ENCODE results near the gene IL1RAP.

The IL1RAP gene

DNA sequence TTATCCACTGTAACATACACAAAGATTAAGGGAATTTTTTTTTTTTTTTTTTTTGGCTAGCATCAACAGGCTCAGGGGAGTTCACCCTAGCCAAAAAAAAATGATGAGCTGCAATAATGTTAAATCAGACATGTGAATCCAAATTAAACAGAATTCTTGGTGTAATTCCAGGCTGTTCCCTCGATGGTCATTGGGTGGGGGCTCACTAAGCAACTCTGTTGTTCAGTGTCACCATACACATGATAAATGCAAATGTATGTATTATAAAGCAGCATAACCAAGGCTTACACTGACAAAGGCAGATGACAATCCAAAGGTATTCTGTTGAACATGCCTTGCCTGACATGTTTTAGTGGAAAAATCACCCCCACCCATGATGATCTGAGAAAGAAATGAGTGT, 29.0 kb downstream of the IL1RAP start:
- DNase-seq (ENCODE audit: low read depth in 2 of 2): no peak

DNA sequence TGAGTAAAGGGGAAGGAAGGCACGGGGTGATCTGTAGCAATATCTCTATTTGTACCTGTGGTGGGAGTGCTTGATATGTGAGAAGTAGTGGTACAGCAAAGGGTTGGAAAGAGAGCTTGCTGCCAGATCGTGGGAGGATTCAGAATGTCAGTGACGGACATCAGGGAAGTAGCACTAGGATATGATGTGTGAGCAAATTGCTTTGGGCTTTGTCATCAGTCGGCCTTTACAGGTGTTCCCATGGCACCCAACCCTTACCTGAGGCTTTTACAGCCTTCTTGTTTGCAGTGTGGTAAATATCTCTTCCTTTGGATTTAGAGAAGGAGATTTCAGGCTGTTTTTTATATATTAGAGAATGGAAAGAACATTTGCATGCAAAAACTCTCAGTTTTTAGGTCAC, 29.8 kb downstream of the IL1RAP start:
- no peak for DNase-seq (ENCODE audit: low read depth in 2 of 2)

DNA sequence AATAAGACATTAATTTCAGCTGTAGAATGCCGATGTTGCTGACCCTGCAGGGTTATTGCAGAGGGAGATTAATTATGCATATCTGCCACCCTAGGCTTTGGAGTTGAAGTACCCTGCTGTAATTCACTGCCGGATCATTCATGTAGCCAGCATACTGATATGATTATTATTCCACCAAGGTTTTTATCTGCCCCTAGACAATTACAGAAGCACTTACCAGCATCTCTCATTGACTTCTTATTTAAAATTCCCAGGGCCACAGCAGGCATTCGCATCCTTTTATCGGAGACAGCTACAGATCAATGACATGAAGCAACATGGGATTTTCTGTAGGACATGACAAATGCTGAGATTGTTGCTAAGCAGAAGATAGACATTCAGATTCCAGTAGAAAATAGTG, 31.3 kb downstream of the IL1RAP start:
- no peak for DNase-seq (ENCODE audit: low read depth in 2 of 2)

DNA sequence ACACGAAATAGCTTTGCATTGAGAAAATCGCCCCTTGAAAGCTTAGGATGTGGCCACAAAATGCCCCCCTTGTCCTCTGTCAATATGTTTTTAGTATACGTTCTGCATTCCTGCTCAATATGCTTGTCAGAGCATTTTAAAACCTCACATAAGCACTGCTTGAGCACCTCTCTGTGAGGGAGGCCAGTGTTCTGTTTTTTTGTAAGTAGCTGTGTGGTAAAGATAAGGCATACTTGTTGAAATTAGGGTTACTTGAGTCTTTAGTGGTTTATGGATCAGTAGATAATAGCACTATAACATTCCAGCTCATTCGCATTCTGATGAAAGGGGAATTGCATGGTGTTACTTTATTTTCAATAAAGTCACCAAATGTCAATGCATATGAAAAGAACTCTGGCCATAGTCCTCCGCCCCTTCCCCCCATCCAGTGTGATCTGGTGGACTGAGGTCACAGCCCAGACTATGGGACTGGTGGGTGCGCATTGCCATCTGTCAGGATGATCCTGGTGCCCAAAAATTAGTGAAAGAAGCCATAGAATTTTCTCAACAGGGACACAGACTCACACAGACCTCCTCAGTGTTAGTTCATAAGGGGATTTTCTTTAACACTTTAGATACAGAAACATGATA, 33.1 kb downstream of the IL1RAP start:
- DNase-seq (ENCODE audit: low read depth in 2 of 2): no peak

DNA sequence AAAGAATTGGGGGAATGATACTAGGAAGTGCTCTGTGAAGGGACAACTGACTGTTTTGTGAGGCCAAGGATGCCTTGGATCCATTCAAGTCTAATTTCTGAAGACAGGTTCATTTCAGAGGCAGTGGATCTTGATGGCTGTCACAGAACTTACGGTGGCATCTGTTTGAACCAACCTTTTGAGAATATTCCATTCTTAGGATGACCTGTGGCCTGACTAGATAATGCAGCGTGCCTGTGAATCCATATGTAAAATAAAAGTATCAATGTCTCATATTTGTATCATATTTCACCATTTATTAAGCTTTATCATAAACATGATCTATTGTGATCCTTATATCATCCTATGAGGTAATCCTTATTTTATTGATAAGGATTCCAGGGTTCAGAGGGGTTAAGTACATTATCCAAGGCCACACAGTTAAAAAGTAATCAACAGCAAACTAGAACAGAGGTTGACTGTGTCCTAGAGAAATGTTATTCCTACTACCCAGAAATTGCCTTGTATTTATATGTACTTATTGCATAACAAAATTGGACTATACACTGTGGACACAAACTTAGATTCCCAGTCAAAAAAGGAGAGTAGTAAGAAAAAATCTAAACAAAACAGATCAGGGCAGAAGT, 34.3 kb downstream of the IL1RAP start:
- DNase-seq (ENCODE audit: low read depth in 2 of 2): no peak

DNA sequence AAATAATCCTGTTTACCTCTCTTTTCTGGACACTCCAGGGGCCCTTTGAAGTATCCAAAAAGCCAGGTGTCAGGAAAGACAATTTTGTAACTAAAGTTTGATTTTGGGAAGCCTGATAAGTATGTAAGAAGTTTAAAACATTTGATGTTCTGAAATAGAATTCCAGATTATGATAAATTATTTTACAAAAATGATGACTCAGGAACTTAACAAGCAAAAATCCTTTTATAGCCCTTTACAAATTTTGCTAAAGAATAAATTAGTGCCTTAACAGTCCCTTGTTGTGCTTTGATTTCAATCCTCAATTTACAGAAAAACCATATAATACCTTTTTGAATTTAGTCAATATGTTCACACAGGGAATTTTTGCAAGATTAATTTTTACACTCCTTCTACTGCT, 38.1 kb downstream of the IL1RAP start:
- DNase-seq (ENCODE audit: low read depth in 2 of 2): no peak

DNA sequence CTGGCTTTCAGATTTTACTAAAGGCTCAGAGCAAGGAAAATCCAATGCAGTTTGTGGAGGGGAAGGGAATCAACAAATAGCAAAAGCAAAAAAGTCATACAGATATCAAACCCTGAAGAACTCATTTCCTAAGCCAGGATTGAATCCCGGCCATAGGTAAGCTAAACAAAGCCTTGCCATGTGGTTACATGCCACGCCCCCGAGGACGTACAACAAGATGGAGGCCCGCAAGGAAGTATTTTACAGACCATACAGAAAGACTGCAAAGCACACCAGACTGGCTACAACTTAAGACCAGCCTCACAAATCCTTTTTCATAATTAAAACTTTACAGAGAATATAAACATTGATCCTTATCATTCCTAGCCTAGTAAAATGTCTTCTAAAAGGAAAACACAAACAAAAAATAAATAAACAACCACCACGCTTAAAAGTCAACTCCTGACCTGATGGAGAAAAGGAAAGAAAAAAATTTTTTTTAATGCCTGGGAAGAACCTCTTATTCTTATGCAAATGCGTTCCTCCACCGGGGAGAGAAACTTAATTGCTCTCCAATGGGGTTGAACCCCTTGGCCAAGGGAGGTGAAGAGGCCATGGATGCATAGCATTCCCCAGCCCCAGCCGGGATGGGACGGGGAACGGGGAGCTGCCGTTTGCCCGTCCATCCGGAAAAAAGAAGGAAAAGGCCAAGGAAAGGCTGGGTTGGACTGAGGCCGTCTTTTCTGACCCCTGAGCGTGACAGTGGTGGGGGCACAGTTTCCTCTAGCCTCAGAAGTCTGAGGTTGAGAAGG, 39.3 kb downstream of the IL1RAP start:
- no peak for DNase-seq (ENCODE audit: low read depth in 2 of 2)

DNA sequence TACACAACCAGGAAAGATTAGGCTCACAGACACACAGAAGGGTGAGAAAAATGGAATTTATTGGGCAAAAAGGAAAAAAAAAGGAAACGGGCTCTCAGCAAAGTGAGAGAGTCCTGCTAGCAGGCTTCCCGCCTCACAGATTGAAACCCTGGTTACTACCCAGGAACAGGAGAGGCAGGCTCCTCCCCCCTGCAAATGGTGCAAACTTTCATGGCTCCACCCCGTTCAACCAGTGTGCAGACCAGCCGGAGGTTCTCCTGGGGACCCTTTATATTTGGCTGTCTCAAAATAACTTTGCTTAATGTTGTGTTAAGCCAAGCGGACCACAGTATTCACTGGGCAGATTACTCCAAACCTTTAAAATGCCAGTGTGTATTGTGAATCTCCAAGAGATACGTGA, 40.3 kb downstream of the IL1RAP start:
- DNase-seq (ENCODE audit: low read depth in 2 of 2): no peak

DNA sequence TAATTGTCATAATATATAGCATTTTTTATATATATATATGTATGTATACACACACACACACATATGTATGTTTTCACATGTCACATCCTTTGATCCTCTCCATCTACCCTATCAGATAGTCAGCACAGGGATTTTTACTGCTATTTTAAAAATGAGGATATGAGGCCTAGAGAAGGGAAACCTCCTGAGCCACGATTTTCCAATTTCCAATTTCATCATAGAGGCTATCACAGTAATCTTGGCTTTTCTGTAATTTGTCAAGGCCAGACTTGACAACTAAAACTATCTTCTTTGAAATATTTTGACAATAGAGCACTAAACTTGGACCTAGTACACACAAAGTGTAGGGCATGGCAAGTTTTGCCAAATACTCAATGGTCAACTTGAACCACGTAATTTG, 42.5 kb downstream of the IL1RAP start:
- DNase-seq (ENCODE audit: low read depth in 2 of 2): no peak

DNA sequence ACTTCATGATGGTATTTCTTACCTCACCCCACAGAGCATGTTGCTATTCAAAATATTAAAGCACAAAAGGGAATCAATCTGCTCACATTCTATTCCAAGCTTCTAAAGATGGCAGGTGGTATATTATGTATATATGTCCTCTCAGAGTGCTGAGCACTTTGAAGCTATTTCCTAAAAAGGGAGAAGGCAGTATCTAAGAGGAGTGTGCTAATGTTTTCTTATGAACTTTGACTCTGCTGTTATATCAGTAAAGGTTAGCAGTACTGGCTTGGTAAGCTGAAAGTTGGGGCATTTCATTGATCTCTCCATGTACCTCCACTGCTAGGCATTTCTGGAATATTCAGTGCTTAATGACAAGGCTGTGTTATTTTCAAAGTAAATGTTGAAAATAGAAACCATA, 43.4 kb downstream of the IL1RAP start:
- DNase-seq (ENCODE audit: low read depth in 2 of 2): no peak

DNA sequence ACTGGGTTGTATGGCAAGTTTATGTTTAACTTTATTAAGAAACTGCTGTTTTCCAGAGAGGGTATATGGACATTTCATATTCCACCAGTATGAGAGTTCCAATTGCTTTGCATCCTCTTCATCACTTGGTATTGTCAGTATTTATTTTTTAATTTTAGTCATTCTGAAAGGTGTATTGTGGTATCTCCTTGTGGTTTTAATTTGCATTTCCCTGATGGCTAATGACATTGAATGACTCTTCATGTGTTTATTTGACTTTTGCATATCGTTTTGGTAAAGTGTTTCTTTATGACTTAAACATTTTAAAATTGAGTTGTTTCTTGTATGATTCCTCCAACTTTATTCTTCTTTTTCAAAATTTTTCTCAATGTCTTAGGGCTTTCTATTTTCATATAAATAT, 44.4 kb downstream of the IL1RAP start:
- no peak for DNase-seq (ENCODE audit: low read depth in 2 of 2)

DNA sequence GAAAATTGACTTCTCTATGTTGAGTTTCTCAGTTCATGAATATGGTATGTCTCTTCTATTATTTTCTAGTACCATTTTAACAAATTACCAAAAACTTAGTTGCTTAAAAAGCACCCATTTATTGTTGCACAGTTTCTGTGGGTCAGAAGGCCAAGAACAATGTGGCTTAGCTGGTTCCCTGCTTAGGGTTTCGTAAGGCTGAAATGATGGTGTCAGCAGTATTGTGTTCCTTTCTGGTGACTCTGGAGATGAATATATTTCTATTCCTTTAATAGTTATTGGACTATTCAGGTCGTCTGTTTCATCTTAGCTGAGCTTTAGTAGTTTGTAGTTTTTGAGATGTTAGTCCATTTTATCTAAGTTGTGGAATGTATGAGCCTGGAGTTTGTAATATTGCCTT, 44.9 kb downstream of the IL1RAP start:
- DNase-seq (ENCODE audit: low read depth in 2 of 2): no peak

DNA sequence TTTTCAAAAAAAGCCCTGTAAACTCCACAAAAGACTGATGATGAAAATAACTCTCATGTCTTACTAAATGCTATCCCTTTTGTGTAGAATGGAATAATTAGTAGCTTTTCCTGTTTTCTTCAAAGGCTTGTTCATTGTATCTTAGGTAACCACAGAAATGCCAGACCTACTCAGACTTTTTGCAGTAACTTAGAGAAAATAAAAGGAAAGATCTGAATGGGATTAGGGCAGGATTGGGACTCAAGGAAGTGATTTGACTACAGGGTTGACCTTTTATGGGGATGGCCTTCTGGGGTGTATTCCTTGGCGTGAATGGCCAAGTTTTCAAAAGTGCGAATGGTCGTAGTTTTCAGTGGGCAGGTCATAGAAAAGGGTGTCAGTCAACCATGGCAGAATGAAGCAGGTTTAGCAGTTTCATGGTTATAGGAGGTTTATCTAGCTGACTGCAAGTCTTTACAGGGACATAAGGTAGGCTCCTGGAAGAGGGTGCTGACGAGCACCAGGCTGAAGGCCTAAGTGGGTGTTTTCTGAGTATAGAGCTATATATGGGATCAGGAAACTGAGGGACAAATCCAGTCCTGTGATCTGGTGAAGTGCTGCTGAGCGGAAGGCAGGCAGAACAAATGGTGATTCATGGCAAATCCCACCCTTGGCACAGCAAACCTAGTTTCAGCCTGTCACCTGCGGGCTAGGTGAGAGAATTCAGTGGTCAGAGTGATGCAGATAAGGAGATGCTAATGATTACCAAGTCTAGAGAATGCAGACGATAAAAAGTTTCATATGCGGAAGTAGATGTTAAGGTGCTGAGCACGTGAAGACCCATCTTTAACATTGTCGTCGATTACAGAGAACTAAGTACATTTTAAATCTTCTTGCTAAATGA, 46.4 kb downstream of the IL1RAP start:
- DNase-seq (ENCODE audit: low read depth in 2 of 2): no peak

DNA sequence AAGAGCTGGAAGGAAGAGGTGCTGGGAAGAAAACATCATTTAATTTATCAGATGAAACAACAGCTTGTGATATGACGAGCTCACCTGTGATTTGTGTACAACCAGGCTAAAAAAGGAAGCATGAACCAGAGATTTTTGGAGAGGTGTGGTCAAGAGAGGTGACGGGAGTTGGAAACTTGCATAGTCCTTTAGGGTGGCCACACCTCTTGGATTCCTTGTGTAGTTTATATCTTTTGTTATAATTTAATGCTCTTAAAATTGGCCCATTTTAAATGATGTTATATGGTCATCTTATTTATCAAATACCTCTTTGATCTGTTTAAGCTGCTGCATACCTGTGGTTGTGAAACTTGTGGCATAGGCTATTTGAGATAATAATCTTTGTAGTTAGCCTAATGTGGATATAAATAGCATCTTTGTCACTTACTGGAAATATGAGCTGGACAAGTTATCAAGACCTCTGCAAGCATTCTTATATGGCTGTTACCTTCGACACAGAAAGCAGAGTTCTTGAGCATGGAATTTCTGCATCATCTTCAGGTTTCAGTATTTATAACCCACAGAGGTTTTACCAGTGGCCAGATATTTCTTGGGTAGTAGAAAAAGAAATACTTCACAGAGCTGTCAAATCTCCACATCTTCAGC, 49.1 kb downstream of the IL1RAP start:
- DNase-seq (ENCODE audit: low read depth in 2 of 2): no peak

DNA sequence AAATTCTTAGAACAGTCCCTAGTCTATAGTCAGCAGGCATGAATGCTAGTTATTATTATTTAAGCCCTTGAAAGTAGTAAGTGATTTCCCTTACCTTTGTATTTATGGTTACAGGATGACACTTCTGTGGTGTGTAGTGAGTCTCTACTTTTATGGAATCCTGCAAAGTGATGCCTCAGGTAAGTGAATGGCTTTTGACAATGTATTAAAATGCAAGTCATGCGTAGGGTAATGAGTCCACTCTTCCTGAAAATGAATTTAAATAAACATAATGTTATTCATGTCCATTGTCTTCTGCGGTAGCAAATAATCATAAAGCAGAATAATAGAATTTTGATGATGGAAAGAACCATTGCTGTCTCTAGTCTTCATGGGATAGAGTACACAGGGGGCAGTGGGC, 50.3 kb downstream of the IL1RAP start:
- no peak for DNase-seq (ENCODE audit: low read depth in 2 of 2)

DNA sequence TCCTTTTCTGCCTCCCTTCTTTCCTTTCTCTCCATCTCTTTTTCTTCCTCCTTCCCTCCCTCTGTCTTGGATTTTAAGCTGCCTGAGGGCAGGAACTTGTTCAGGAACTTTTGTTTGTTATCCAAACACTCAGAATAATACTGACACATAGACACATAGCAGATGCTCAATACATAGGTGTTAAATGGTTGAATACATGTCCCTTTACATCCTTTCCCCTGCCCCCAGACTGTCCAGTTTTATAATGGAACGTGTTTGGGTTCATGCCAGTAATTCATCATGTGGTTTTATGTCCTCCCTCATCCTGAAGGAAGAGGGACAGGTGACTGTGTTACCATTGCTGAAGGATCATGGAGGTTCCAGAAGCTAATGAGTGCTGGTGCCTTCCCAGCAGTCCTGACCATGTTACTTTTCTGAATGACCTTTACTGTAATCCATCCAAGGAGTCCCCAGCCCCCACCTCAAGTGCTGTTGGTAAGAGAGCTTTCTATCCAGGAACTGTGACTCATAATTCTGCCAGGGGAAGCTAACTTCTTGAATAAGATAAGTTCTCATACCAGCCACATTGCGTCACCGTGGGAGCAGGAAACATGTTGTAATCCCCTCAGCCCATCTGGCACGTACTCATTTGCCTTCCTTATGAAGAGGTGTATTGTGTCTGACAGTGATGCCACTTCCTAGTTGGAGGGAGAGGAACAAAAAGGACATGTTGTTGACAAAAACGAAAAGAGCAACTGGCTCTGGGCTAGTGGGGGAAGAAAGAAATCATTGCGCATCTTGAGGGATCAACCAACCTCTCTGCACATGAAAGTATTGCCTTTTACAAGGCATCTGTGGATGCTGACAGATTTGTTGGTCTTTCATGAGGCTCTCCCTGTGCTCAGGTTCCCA, 52.4 kb downstream of the IL1RAP start:
- no peak for DNase-seq (ENCODE audit: low read depth in 2 of 2)

DNA sequence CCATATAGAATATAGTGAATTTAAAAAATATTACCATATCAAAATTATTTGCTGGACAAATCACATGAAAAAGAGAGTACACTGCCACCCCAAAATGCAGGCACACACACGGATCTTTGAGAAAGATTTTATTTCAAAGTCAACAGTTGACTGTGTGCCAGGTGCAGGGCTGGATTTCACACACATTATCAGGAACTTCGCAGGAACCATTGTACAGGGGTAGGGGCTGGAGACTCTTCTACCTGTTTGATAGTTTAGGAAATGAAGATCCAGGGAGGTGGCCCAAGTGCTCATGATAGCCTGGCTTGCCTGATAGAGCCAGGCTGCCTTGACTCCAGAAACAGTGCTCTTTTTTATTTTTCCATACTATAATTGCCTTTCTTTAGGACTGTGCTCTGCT, 54.2 kb downstream of the IL1RAP start:
- no peak for DNase-seq (ENCODE audit: low read depth in 2 of 2)

DNA sequence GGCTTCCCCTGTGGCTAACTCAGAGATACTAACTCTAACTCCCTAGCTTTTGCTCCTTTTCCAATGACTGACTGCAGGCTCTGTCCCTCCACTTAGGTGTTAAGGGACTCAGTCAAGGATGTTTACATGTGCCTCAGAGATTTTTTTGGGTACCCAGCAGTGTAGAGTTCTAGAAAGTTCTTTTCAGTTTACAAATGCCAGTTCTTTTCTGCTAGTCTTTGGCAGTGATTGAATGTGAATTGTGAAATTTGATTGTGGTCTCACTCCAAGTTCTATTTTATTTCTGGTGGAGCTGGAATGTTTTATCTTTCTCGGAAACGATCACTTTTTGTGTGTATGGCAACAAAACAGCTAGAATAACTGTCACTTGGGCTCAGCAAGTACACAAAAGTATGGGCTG, 60.6 kb downstream of the IL1RAP start:
- DNase-seq (ENCODE audit: low read depth in 2 of 2): no peak

DNA sequence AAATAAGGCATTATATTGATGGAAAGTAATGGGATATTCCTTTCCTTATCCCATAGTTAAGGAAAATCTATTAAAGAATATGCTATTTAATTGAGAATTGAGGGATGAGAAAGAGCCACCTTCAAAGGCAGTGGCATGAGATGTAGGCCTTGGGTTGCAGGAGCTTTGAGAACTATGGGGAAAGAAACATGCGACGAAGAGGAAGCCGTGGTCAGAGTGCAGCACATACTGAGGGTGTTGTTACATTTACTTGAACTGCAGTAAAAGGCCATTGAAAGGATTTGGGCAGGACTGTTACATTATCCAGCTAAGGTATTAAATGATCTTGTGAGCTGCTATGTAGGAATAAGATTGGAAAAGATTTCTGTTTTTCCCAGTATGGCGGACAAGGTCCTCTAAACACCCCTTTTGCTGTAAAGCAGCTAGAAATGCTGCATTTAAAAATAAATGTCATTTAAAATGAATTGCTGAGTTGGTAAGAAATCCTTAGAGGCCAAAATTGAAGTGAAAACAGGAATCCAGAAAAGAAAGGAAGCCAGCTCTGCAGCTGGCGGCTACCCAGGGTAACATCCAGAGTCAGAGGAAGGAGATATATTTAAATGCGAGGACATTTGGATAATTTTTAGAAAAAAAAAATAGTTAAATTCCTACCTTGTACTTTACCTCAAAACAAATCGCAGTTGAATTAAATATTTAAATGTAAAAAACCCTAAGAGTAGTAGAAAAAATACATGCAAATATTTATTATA, 61.7 kb downstream of the IL1RAP start:
- DNase-seq (ENCODE audit: low read depth in 2 of 2): no peak

DNA sequence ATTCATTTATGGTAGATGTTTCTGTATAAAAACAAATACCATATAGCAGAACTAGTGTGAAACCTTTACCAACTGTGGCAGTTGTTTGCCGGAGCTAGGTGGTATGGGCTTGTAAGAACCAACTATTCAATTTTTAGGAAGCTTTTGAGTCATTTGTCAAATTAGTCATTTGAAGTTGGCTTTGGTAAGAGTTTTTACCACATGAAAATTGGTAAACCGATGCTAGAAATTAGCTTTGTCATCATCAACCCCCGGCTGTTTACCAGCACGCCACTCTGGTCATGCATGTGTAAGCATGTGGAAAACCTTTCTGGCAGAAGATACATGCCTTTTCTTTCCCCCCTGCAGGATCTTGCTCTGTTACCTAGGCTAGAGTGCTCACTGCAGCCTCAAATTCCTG, 63.3 kb downstream of the IL1RAP start:
- DNase-seq (ENCODE audit: low read depth in 2 of 2): no peak

Measured in activated CD8-positive, alpha-beta memory T cell treated with anti-CD3 and anti-CD28 coated beads for 4 hours (primary cell).